Measurements from ENCODE around the gene SYCP2.

DNA sequence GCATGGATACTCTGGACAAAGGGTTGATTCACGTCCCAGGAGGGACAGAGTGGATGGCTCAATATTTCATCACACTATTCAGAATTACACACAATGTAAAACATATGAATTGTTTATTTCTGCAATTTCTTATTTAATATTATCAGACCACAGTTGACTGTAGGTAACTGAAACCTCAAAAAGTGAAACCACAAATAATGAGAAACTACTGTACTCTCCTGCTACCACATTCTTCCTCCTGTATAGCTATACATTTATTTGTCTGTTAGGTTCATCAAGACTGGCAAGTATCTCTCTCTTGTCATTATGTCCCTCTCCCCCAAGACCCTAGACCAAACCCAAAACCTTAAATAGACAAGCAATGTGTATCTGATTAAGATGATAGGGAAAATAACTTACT lies 60.0 kb downstream of the SYCP2 start:
- TF ChIP-seq, protein P1, sequence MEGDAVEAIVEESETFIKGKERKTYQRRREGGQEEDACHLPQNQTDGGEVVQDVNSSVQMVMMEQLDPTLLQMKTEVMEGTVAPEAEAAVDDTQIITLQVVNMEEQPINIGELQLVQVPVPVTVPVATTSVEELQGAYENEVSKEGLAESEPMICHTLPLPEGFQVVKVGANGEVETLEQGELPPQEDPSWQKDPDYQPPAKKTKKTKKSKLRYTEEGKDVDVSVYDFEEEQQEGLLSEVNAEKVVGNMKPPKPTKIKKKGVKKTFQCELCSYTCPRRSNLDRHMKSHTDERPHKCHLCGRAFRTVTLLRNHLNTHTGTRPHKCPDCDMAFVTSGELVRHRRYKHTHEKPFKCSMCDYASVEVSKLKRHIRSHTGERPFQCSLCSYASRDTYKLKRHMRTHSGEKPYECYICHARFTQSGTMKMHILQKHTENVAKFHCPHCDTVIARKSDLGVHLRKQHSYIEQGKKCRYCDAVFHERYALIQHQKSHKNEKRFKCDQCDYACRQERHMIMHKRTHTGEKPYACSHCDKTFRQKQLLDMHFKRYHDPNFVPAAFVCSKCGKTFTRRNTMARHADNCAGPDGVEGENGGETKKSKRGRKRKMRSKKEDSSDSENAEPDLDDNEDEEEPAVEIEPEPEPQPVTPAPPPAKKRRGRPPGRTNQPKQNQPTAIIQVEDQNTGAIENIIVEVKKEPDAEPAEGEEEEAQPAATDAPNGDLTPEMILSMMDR (conservative IDR thresholded peaks at IDR 0.05; ENCODE audit: low read depth, low read length) = no peak
- no peak for TF ChIP-seq EZH2 (IDR thresholded peaks at IDR 0.05; ENCODE audit: low read length, unreplicated experiment)

Measured in PC-3 (cell line).